ENCODE measurements around the gene MTA1. TPM values are rescaled to one million over a fixed set of nuclear protein-coding genes. Genes with fewer than 3 reads are reported as not detected.
A peak's percentile ranks its signal among the peaks of the same experiment; 100 is the strongest.

MTA1 gene
- polyA plus RNA-seq, 5 donors = 85.8 to 159 (median 125) TPM

GRCh38 chr14:105474483-105475268, 55.0 kb downstream of the MTA1 start, which contains the start of gene CRIP2:
TSS of gene CRIP2 (plus strand) at chr14:105474821. CDS start at chr14:105474863, 42 bp downstream.
- peak in 1 of 2 donors; percentile 67 for DNase-seq

- DNase-seq = peak; percentile 75 to 76
Measured at GRCh38 chr14:105475269-105476096, 55.9 kb downstream of the MTA1 start.

GRCh38 chr14:105476097-105476830, 56.6 kb downstream of the MTA1 start:
- peak in 1 of 2 donors; percentile 53 for DNase-seq

- no peak for DNase-seq
Measured at GRCh38 chr14:105476831-105477659, 57.4 kb downstream of the MTA1 start.

GRCh38 chr14:105477660-105478397, 58.2 kb downstream of the MTA1 start:
- no peak for DNase-seq

- no peak for DNase-seq
Measured at GRCh38 chr14:105478398-105479251, 59.0 kb downstream of the MTA1 start.

- no peak for DNase-seq
Measured at GRCh38 chr14:105479431-105480158, 60.0 kb downstream of the MTA1 start.

- no peak for DNase-seq
Measured at GRCh38 chr14:105480199-105480746, 60.6 kb downstream of the MTA1 start.

GRCh38 chr14:105480807-105481801, 61.5 kb downstream of the MTA1 start:
- DNase-seq = peak; percentile 93 to 94

- peak; percentile 97 for DNase-seq
Measured at GRCh38 chr14:105481886-105482457, 62.3 kb downstream of the MTA1 start.

GRCh38 chr14:105482486-105483110, 63.0 kb downstream of the MTA1 start:
- DNase-seq = no peak

GRCh38 chr14:105483300-105484068, 63.9 kb downstream of the MTA1 start:
- DNase-seq = no peak

GRCh38 chr14:105484069-105484996, 64.7 kb downstream of the MTA1 start:
- DNase-seq = no peak

- DNase-seq = no peak
Measured at GRCh38 chr14:105484997-105485393, 65.4 kb downstream of the MTA1 start.

Data from right lung (tissue), 5 donors.